Ramos (cell line): ENCODE measurements around the gene SIRPB2.

Experiments
- in situ Hi-C: fragments of 300-500 bp; cut with MboI; formaldehyde crosslinking; loops from one replicate; pipeline ENCODE4 v1.14.3; 2022; ENCODE audit warnings: low sequenced_read_pairs; ENCODE audit not compliant: unreplicated experiment

Gene SIRPB2

GRCh38 chr20:1491281-1491840 lies at the start of gene SIRPB2:
TSS of gene SIRPB2 (minus strand) at chr20:1491420. CDS start at chr20:1491359, 61 bp downstream.
- in situ Hi-C loops, result no loop called here

GRCh38 chr20:1539816-1540419 lies 48.7 kb upstream of the SIRPB2 start:
- in situ Hi-C loops, result no loop called here

GRCh38 chr20:1538655-1539054 lies 47.4 kb upstream of the SIRPB2 start:
- in situ Hi-C loops, result no loop called here

GRCh38 chr20:1537731-1538058 lies 46.5 kb upstream of the SIRPB2 start:
- in situ Hi-C loops, result no loop called here

- in situ Hi-C loops, result no loop called here
Measured at GRCh38 chr20:1536893-1537730, 45.9 kb upstream of the SIRPB2 start.

- in situ Hi-C loops, result no loop called here
Measured at GRCh38 chr20:1535420-1536175, 44.4 kb upstream of the SIRPB2 start.

- in situ Hi-C loops, result no loop called here
Measured at GRCh38 chr20:1534526-1534925, 43.3 kb upstream of the SIRPB2 start.

- in situ Hi-C loops, result no loop called here
Measured at GRCh38 chr20:1533059-1533458, 41.8 kb upstream of the SIRPB2 start.

- in situ Hi-C loops, result no loop called here
Measured at GRCh38 chr20:1528811-1529210, 37.6 kb upstream of the SIRPB2 start.

- in situ Hi-C loops, result no loop called here
Measured at GRCh38 chr20:1527923-1528322, 36.7 kb upstream of the SIRPB2 start.

- in situ Hi-C loops, result no loop called here
Measured at GRCh38 chr20:1526896-1527295, 35.7 kb upstream of the SIRPB2 start.

- in situ Hi-C loops, result no loop called here
Measured at GRCh38 chr20:1526310-1526709, 35.1 kb upstream of the SIRPB2 start.

GRCh38 chr20:1524004-1524403 lies 32.8 kb upstream of the SIRPB2 start:
- in situ Hi-C loops, result no loop called here

- in situ Hi-C loops, result no loop called here
Measured at GRCh38 chr20:1517010-1517409, 25.8 kb upstream of the SIRPB2 start.

- in situ Hi-C loops, result no loop called here
Measured at GRCh38 chr20:1513801-1514200, 22.6 kb upstream of the SIRPB2 start.

GRCh38 chr20:1509237-1509636 lies 18.0 kb upstream of the SIRPB2 start:
- in situ Hi-C loops, result no loop called here

- in situ Hi-C loops, result no loop called here
Measured at GRCh38 chr20:1508574-1508973, 17.4 kb upstream of the SIRPB2 start.

GRCh38 chr20:1507276-1507675 lies 16.1 kb upstream of the SIRPB2 start:
- in situ Hi-C loops, result no loop called here

GRCh38 chr20:1505871-1506270 lies 14.7 kb upstream of the SIRPB2 start:
- in situ Hi-C loops, result no loop called here

- in situ Hi-C loops, result no loop called here
Measured at GRCh38 chr20:1505361-1505760, 14.1 kb upstream of the SIRPB2 start.
